OCI-LY7 (cell line): Measurements from ENCODE around the gene SLAMF7. TPM values are rescaled to one million over a fixed set of nuclear protein-coding genes. Genes with fewer than 3 reads are reported as not detected.

Experiments
- BruUV-seq: library from RNA; stranded (reverse); fragments of 400-500 nt; replicated peaks from 2 replicates; lab custom pipeline; 2021; lab: Mats Ljungman, UMichigan
- CTCF ChIA-PET: fragments of 300-600 bp; sonication (Branson Sonifier 250); formaldehyde crosslinking; loops from one replicate; lab custom pipeline; 2022; ENCODE audit warnings: antibody characterized with exemption; ENCODE audit not compliant: unreplicated experiment; lab: Charles Lee
- POLR2A ChIA-PET: fragments of 300-600 bp; sonication (Branson Sonifier 250); formaldehyde crosslinking; loops from one replicate; lab custom pipeline; 2022; ENCODE audit warnings: antibody characterized with exemption; lab: Charles Lee
- DNase-seq: peaks from one replicate; pipeline ENCODE4 v3.0.0-alpha.2; 2015; ENCODE audit warnings: low spot score
- H2AFZ ChIP-seq: fragments of 200-600 bp; sonication (generic), shearing (Covaris generic); 2 replicates; pipeline ENCODE4 v1.6.1; 2014; ENCODE audit warnings: mild to moderate bottlenecking, antibody characterized with exemption, low read length, moderate library complexity
- H3K27ac ChIP-seq: fragments of 200-600 bp; sonication (generic); 2 replicates; pipeline ENCODE4 v1.5.1; 2014; ENCODE audit warnings: mixed run types, low read depth, mild to moderate bottlenecking, moderate library complexity, low read length, inconsistent platforms; ENCODE audit not compliant: poor library complexity, severe bottlenecking
- H3K36me3 ChIP-seq: fragments of 200-600 bp; sonication (generic); 2 replicates; pipeline ENCODE4 v1.6.1; 2014; ENCODE audit warnings: mild to moderate bottlenecking, antibody characterized with exemption, low read length, moderate library complexity, mixed read lengths; ENCODE audit not compliant: insufficient read depth
- H3K4me1 ChIP-seq: fragments of 200-600 bp; sonication (generic); 2 replicates; pipeline ENCODE4 v1.5.1; 2014; ENCODE audit warnings: mild to moderate bottlenecking, low read length; ENCODE audit not compliant: insufficient read depth, poor library complexity, severe bottlenecking
- H3K4me2 ChIP-seq: fragments of 200-600 bp; sonication (generic); 2 replicates; pipeline ENCODE4 v1.6.1; 2014; ENCODE audit warnings: mild to moderate bottlenecking, low read length
- H3K4me3 ChIP-seq: fragments of 200-600 bp; sonication (generic); 2 replicates; pipeline ENCODE4 v1.5.1; 2014; ENCODE audit warnings: mild to moderate bottlenecking, low read depth, low read length; ENCODE audit not compliant: poor library complexity, severe bottlenecking
- H3K79me2 ChIP-seq: fragments of 200-600 bp; sonication (generic); 2 replicates; pipeline ENCODE4 v1.6.1; 2016; ENCODE audit warnings: low read depth, mild to moderate bottlenecking, low read length, moderate library complexity, mixed read lengths; ENCODE audit not compliant: insufficient read depth
- H3K9me2 ChIP-seq: fragments of 200-600 bp; sonication (generic); 2 replicates; pipeline ENCODE4 v1.6.1; 2016; ENCODE audit warnings: mild to moderate bottlenecking, low read length, mixed read lengths; ENCODE audit not compliant: insufficient read depth
- H3K9me3 ChIP-seq: fragments of 200-600 bp; sonication (generic); 2 replicates; pipeline ENCODE4 v1.6.1; 2014; ENCODE audit warnings: mild to moderate bottlenecking, mixed run types, low read length, mixed read lengths
- H4K20me1 ChIP-seq: fragments of 200-600 bp; sonication (generic); 2 replicates; pipeline ENCODE4 v1.6.1; 2014; ENCODE audit warnings: mild to moderate bottlenecking, antibody characterized with exemption, low read length, moderate library complexity, mixed read lengths; ENCODE audit not compliant: insufficient read depth
- EZH2phosphoT487 ChIP-seq: fragments of 200-600 bp; sonication (generic); IDR thresholded peaks from 2 replicates; pipeline ENCODE4 v1.6.1; 2018; ENCODE audit warnings: low read depth, borderline replicate concordance, mild to moderate bottlenecking, mixed run types, antibody characterized with exemption, low read length, moderate library complexity, mixed read lengths
- intact Hi-C: fragments of 100-400 bp; cut with micrococcal nuclease; formaldehyde crosslinking; loops from one replicate; pipeline ENCODE4 v1.10.0; 2022; ENCODE audit not compliant: unreplicated experiment
- total RNA-seq, 2 experiments: library from RNA; depleted of rRNA in 1 of 2; stranded (reverse); fragments of >200 nt in 1 of 2; shearing (Covaris generic) in 1 of 2; gene quantifications; 2 replicates each; pipeline ENCODE4 v1.2.3, GENCODE V29; 2014 to 2022
- TF ChIP-seq, protein P1 (sequence below): fragments of 200-600 bp; sonication (generic); conservative IDR thresholded peaks from 2 replicates; pipeline ENCODE4 v1.5.1; 2014; ENCODE audit warnings: mild to moderate bottlenecking, antibody characterized with exemption, low read length, moderate library complexity, mixed read lengths

The SLAMF7 gene
- total RNA-seq, 2 experiments from 2014 or later: not detected

DNA sequence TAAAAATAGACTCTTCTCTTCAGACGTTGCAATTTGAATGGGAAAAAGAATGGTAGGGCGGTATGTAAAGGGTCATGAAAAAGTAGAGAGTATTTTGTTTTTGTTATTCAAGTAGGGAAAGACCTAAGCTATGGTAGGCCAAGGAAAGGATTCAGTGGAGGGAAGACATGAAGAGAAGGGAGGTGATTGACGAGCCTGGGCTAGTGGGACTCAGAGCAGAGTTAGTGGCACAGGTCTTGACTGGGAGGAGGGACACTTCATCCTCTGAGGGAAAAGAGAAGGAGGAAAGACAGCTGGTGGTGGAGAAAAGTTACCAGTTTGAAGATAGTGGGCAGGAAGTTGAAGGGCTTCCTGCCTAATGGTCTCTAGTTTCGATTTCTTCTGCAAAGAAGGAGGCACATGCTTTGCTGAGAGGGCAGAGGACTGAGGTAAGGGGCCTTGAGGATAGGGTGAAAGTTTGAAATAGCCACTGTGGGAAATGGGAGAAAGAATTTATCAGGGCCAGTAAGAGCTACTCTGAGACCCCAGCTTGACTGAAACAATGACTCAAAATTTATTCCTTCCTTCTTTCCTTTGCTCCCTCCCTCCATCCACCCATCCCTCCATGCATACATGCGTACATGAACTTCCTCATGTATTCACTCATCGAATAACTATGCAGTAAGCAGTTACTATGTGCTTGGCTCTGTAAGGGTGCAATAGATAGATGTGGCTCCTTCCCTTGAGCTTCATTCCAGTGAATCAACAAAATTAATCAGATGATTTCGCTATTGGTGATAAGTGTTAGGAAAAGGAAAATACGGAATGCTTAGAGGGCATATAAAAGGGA is 31.6 kb upstream of the SLAMF7 start:
- Histone ChIP-seq H3K79me2 (peaks cover 100% of the 10 kb centered on the region), H3K4me1 (peaks cover 70% of the 10 kb centered on the region), H3K4me2 (peak overlapping the region; percentile 92), H3K9me3 (no peaks in the 10 kb centered on the region), H3K9me2 (no peaks in the 10 kb centered on the region), H2AFZ (no peak overlapping the region), H3K4me3 (peak overlapping the region; percentile 77), H3K27ac (peak overlapping the region; percentile 98), H4K20me1 (0 out of 2 replicates have a peak, but pooled peaks cover 11% of the 10 kb centered on the region), H3K36me3 (peaks cover 68% of the 10 kb centered on the region)
- ChIA-PET POLR2A (interaction anchor here (0.5 to 2.5 kb wide), 17 partner anchors 8 to 331 kb away, joined by 3 to 13 read pairs (median 6); no protein-coding TSS in a partner anchor), CTCF (interaction anchor here (0.6 to 1.2 kb wide), 4 partner anchors 23 to 459 kb away, joined by 3 read pairs; partner anchors contain the start of gene PPOX)
- no TSS peak for BruUV-seq
- TF ChIP-seq, protein P1, sequence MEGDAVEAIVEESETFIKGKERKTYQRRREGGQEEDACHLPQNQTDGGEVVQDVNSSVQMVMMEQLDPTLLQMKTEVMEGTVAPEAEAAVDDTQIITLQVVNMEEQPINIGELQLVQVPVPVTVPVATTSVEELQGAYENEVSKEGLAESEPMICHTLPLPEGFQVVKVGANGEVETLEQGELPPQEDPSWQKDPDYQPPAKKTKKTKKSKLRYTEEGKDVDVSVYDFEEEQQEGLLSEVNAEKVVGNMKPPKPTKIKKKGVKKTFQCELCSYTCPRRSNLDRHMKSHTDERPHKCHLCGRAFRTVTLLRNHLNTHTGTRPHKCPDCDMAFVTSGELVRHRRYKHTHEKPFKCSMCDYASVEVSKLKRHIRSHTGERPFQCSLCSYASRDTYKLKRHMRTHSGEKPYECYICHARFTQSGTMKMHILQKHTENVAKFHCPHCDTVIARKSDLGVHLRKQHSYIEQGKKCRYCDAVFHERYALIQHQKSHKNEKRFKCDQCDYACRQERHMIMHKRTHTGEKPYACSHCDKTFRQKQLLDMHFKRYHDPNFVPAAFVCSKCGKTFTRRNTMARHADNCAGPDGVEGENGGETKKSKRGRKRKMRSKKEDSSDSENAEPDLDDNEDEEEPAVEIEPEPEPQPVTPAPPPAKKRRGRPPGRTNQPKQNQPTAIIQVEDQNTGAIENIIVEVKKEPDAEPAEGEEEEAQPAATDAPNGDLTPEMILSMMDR: no peak
- no peak for TF ChIP-seq EZH2phosphoT487
- DNase-seq: peak; percentile 69
- intact Hi-C loops: no loop called here

DNA sequence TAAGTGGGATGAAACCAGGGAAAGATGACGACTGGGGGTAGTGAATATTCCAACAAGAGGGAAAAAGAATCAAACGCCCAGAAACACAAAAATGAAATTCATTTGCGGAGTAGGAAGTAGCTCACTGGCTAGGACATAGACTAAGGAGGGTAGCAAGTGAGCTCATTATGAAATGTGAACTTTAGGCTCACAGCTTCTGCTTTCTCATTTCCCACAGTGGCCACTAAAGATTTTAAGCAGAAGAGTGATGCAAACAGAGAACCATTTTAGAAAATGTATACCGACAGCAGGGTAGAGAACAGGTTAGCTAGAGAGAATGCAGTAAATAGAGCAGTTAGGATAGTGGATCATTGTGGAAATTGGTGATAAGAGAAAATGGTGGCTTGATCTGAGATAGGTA is 30.9 kb upstream of the SLAMF7 start:
- no peak for TF ChIP-seq EZH2phosphoT487
- TF ChIP-seq, protein P1: 0 out of 2 replicates have a peak, but pooled peaks have one; percentile 13
- CTCF ChIA-PET: interaction anchor here (0.7 to 1.2 kb wide), 2 partner anchors 24 to 458 kb away, joined by 3 read pairs; partner anchors contain the start of gene PPOX
- POLR2A ChIA-PET: interaction anchor here (0.7 to 2.5 kb wide), 14 partner anchors 12 to 332 kb away, joined by 3 to 13 read pairs (median 6); no protein-coding TSS in a partner anchor
- no peaks in the 10 kb centered on the region for H3K9me3 ChIP-seq
- H3K9me2 ChIP-seq: no peaks in the 10 kb centered on the region
- H4K20me1 ChIP-seq: 0 out of 2 replicates have a peak, but pooled peaks cover 11% of the 10 kb centered on the region
- peak overlapping the region; percentile 77 for H3K4me3 ChIP-seq
- BruUV-seq: TSS peak; percentile 21
- peak; percentile 46 for DNase-seq
- no peak overlapping the region for H2AFZ ChIP-seq
- H3K4me2 ChIP-seq: peak overlapping the region; percentile 92
- H3K27ac ChIP-seq: peak overlapping the region; percentile 98
- H3K36me3 ChIP-seq: peaks cover 61% of the 10 kb centered on the region
- intact Hi-C loops: no loop called here
- peaks cover 77% of the 10 kb centered on the region for H3K4me1 ChIP-seq
- peaks cover 100% of the 10 kb centered on the region for H3K79me2 ChIP-seq
